Gastrocnemius medialis (tissue), 4 donors: Measurements from ENCODE around the gene HAGH.

Source experiments
- CTCF ChIP-seq, 5 experiments: fragments of 450-650 bp in 3 of 5; fragments of 200-600 bp in 2 of 5; sonication (generic) in 2 of 5; IDR thresholded peaks in 4 of 5; conservative IDR thresholded peaks in 1 of 5; 1 replicate in 4 of 5; 2 replicates in 1 of 5; pipeline ENCODE4 v1.5.1; 2016 to 2019; ENCODE audit warnings: antibody characterized with exemption in 5 of 5, mild to moderate bottlenecking in 3 of 5, moderate library complexity in 3 of 5
- POLR2A ChIP-seq, 2 donors: fragments of 450-650 bp; IDR thresholded peaks; one replicate each; pipeline ENCODE4 v1.6.1; 2017; ENCODE audit warnings: antibody characterized with exemption in 2 of 2, mild to moderate bottlenecking in 2 of 2, moderate library complexity in 2 of 2

- TF ChIP-seq CTCF (IDR thresholded peaks at IDR 0.05 in 4 of 5, conservative IDR thresholded peaks at IDR 0.05 in 1 of 5) (no peak), POLR2A (IDR thresholded peaks at IDR 0.05) (no peak)
These were observed 4.8 kb upstream of the HAGH start for GRCh38 chr16:1831186-1832075.
